ENCODE results near the gene KLF3.

KLF3 gene

DNA sequence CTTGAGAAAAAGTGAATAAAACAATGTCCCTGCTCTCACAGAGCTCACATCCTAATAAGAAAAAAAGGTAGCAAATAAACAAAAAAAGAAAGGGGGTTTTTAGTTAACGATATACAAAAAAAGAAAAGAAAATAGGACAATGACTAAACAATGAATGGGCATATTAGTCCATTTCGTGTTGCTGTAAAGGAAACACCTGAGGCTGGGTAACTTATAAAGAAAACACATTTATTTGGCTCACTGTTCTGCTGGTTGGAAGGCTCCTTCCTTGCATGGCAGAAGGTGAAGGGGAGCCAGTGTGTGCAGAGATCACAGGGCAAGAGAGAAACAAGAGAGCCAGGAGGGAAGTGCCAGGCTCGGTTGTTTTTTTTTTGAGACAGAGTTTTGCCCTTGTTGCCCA lies 4.7 kb upstream of the KLF3 start:
- DNase-seq = no peak

- no peak for DNase-seq
Observed at GRCh38 chr4:38660838-38661237, 3.2 kb upstream of the KLF3 start.

DNA sequence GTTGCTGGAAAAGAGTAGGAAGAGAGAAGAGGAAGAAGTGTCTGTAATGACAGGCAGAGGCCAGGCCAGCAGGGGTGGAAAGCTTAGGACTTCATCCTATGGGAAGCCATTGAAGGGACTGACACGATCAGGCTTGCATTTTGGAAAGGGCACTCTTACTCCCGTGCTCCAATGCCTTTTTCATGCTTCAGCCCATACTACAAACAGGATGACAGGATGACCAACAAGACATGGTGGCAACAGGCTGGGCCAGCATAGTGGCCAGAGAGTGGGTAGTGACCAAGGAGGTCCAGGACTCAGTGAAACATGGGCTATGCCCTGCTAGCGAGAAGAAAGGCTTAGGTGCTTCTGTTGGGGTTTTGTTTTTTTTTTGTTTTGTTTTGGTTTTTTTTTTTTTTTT lies 2.6 kb upstream of the KLF3 start:
- DNase-seq = no peak

DNA sequence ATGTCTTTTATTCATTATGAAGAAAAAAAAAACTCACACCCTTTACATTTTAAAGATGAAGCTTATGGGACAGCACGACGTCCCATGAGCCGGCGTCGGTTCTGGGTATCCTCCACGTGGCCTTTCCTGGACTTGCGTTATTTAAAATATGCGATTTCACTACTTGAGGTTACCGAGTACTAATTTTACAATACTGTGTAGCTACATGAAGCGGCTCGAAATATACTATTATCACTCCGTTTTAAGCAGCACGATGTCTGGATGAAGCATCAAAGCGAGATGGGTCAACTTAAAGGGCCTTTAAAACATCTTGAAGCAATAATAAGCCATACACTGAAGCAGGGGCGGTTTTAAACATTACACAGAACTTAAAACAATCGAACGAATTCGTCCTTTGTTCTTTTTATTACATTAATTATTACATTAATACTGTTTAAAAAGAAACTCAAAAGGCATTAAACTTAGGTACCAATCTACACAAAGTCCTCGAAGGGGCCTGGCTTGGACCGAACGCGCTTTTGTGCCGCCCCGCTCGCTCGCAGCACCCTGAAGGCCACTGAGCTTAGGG lies 1.4 kb upstream of the KLF3 start:
- no peak for DNase-seq

- DNase-seq = no peak
Observed at GRCh38 chr4:38663090-38663800, 754 bp upstream of the KLF3 start.

GRCh38 chr4:38664706-38665401 lies 855 bp downstream of the KLF3 start:
- DNase-seq = peak; percentile 23

DNA sequence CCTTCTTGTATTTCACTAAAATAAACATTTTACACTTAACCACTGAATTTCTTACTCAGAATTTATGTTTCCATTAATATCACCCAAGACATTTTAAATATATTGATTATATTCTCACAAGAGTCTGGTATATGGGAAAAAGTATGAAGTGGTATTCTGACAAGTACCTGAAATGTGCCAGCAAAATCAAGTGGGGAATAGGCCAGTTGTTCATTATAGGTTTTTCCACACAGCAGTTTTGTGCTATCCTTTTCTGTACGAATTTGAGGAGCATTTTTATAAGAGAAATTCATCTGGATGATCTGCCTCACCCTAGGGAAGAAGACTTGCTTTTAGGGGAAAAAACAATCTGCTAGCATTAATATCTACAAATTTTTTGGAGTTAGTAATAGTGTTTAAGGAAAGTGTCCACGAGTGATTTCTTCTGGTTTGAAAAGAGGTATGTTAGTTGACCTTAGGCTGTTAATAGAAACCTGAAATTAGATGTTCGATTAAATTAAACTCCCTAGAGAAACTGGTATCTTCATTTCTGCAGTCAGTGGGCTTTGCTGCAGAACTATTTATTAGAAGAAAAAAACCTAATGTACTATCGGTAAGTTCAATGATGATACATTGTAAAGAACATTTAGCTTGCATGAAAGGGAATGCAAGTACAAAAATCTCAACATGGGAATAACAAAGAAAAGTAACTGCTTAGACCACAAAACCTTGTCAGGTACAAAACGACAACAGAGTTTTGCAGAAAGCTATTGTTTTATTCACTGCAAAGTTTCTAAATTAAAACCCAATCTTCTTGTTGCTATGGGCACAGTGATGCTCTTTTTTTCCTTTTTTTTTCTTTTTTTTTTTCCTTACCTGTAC lies 1.8 kb downstream of the KLF3 start:
- DNase-seq = no peak

GRCh38 chr4:38666766-38667084 lies 2.7 kb downstream of the KLF3 start:
- no peak for DNase-seq

DNA sequence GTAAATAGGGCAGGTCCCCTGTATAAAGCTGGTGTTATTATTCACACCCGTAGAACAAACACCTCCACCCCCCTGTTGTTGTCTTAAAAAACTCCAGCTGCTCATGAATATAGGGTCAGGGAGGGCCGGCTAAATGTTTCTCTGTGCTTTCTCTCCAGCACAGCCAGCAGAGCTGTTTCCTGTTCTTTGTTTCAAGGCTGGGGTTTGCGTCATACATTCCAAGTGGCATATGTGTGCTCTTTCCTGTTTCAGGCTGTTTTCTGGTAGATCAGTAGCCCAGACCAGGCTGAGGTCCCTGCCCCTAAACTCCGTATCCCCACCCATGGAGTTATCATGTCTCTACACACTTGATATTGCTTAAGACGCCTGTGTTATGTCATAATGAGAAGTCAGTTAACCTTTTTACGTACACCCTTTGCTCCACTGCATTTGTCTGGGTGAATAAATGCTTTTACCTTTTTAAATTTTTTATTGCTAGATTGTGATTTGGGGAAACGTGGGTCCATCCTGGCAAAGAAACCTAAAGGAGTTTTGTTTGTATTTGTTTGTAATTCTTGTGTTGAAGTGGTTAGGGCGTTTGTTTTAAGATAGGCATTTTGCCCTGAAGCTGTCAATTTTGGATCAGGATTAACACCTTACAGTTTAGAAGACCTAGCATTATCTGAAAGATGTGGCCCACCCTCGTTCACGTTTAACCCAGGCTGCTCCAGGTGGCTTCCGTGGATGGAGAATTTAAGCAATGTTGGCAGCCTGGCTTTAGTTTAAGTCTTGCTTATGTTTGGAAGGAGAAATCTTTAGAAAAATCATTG lies 3.3 kb downstream of the KLF3 start:
- DNase-seq = peak; percentile 9

DNA sequence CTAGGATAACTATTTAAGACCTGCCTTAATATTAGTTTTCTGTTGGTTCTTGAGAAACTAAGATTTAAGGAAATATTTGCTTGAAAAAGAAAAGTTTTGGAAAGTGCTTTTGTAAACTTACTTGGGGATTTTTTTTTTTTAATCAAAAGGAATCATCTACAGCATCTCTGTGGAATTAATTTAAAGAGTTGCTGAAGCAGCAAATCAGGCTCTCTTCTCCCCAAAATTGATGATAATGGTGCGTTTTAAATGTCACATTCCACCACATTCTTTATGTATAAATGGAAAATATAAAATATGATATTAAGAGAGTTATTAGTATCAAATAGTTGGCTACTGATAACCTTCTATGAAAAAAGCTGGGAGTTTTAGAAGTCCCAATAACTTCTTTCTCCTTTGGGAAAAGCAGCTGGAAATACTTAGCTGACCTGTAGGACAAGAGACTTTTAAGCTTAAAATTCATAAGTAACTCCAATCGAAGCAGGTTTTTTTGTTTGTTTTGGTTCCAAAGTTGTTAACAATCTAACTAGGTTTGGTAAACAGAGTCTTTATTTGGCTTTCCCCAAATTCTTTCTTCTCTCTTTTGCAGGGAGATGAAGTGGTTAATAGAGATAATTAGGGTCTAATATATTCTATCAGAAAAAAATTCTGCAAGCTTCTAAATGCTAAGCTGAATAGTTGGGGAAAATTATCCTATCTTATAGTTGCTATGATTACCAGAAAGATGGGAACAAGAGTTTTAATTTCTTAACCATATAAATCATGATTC lies 4.4 kb downstream of the KLF3 start:
- no peak for DNase-seq

DNA sequence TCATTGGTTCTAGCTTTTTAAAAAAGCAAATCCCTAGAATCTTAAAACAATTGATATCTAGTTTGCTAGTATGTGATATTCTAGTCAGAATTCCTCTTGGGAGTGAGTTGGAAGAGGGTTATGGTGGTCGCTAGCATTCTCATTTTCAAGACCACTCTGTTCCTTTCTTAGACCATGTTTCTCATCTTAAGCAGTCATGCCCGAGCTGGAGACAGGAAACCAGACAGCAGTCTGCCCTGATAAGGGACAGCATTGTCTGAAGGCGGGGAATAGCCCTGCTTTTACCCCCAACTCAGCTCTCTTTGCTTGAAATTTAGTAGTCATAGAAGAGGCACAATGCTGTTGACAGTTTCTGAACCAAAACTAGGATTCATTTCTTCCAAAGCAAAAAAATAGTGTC lies 5.2 kb downstream of the KLF3 start:
- no peak for DNase-seq

- no peak for DNase-seq
Observed at GRCh38 chr4:38670109-38670901, 6.3 kb downstream of the KLF3 start.

DNA sequence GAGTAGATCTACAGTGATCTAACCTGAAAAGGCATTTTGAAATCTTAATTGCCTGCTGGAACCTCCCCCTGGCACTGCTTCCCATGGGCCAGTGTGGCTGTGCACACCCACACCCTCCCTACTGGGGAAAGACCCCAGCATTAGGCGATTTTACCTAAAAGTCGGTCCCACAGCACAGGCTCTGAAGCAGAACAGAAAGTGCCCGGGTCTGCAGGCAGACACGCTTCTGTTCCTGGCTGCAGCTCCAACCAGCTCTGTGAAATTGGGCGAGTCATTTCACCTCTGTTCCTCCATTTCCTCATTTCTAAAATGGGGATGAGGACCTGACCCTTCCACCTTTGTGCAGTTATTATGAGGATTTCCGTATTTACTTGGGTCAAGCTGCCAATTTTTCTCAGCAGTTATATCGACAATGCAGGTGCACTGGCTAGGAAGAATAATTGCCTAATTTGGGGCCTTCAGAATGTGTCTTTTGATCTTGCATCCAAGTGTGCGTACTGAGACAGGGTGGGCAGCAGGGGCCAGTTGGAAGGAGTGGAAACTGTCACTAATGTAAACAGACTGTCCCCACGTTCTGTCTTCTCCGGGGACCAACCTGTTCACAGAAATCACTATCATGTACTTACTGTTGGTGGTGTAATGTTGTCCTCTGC lies 7.1 kb downstream of the KLF3 start:
- no peak for DNase-seq

DNA sequence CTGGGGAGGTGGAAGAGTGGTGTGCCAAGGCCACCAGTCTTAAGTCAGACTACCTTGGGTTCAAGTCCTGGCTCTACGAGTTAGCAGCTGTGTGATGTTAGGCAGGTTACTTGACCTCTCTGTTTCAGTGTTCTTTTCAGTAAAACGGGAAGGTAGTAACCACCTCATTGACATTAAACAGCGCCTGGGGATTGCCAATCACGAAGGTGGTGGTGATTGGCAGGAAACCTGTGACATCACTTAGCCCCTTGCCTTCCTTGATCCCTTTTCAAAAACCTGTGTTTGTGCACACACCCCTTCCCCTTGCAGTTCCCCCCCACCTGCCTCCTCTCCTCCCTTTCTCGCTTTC lies 7.6 kb downstream of the KLF3 start:
- DNase-seq = no peak

- no peak for DNase-seq
Observed at GRCh38 chr4:38672074-38672396, 8.0 kb downstream of the KLF3 start.

- no peak for DNase-seq
Observed at GRCh38 chr4:38672397-38673129, 8.6 kb downstream of the KLF3 start.

GRCh38 chr4:38673130-38673978 lies 9.4 kb downstream of the KLF3 start:
- DNase-seq = peak; percentile 30

DNA sequence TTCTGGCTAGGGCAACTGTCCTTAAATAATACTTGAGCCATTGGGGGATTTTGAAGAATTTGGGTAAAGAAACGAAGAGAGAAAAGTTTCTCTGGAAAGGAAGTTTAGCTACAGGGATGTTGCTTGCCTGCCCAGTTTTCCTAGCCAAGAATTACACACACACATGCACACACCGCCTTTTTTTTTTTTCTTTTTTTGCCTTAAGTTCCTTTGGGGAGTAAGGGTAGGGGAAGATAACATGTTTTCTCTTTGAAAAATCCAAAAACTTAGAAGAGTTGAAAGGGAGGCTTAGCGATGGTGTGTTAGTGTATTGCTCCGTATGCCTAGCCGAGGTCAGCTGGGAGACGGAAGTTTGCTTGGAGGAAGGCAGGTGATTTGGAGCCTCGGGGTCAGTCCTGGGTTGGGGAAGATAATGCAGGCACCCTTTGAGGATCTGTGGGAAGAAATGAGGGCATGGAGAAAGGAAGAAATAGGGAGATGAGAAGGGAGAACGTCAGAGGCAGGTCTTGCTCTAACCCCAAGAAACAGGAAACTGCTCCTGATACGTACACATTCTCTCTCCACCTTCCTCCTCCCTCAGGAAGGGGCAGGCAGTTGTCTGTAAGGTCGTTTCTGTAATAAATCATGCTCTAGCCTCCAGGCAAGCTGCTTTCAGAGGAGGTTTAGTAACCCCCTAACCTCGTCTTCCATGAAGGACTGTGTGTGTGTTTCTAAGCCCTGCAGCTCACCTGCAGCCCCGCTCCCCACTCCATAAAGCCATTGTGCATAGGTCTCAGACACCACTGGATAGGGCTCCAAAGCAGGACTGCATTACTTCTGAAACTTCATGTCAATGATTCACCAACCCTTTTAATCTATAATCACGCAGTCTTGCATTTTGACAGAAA lies 10.5 kb downstream of the KLF3 start:
- DNase-seq = no peak
